ENCODE measurements around the gene STIMATE.

The STIMATE gene

GRCh38 chr3:52796411-52796810, 100.9 kb downstream of the STIMATE start:
- DNase-seq (ENCODE audit: low spot score) = no peak
- no peak for TF ChIP-seq CTCF (IDR thresholded peaks at IDR 0.05; ENCODE audit: borderline replicate concordance, control extremely low read depth, extremely low read depth, insufficient read depth, missing control alignments)
- in situ Hi-C loops (cut with MboI; ENCODE audit: low sequenced_read_pairs, unreplicated experiment) = no loop called here

- no peak for TF ChIP-seq CTCF (IDR thresholded peaks at IDR 0.05; ENCODE audit: borderline replicate concordance, control extremely low read depth, extremely low read depth, insufficient read depth, missing control alignments)
- no peak for DNase-seq (ENCODE audit: low spot score)
- in situ Hi-C loops (cut with MboI; ENCODE audit: low sequenced_read_pairs, unreplicated experiment) = no loop called here
These were observed 101.9 kb downstream of the STIMATE start for GRCh38 chr3:52795298-52795900.

GRCh38 chr3:52794612-52795099, 102.7 kb downstream of the STIMATE start, which contains the start of gene ITIH3:
Gene ITIH3 (plus strand): TSS chr3:52794796. CDS start chr3:52794804, 8 bp downstream.
- in situ Hi-C loops (cut with MboI; ENCODE audit: low sequenced_read_pairs, unreplicated experiment) = no loop called here
- DNase-seq (ENCODE audit: low spot score) = no peak
- no peak for TF ChIP-seq CTCF (IDR thresholded peaks at IDR 0.05; ENCODE audit: borderline replicate concordance, control extremely low read depth, extremely low read depth, insufficient read depth, missing control alignments)

GRCh38 chr3:52793702-52794611, 103.4 kb downstream of the STIMATE start:
- in situ Hi-C loops (cut with MboI; ENCODE audit: low sequenced_read_pairs, unreplicated experiment) = no loop called here
- DNase-seq (ENCODE audit: low spot score) = no peak
- TF ChIP-seq CTCF (IDR thresholded peaks at IDR 0.05; ENCODE audit: borderline replicate concordance, control extremely low read depth, extremely low read depth, insufficient read depth, missing control alignments) = no peak

- TF ChIP-seq CTCF (IDR thresholded peaks at IDR 0.05; ENCODE audit: borderline replicate concordance, control extremely low read depth, extremely low read depth, insufficient read depth, missing control alignments) = no peak
- DNase-seq (ENCODE audit: low spot score) = no peak
- in situ Hi-C loops (cut with MboI; ENCODE audit: low sequenced_read_pairs, unreplicated experiment) = no loop called here
These were observed 104.2 kb downstream of the STIMATE start for GRCh38 chr3:52792961-52793695.

GRCh38 chr3:52792413-52792812, 104.9 kb downstream of the STIMATE start:
- DNase-seq (ENCODE audit: low spot score) = no peak
- in situ Hi-C loops (cut with MboI; ENCODE audit: low sequenced_read_pairs, unreplicated experiment) = no loop called here
- TF ChIP-seq CTCF (IDR thresholded peaks at IDR 0.05; ENCODE audit: borderline replicate concordance, control extremely low read depth, extremely low read depth, insufficient read depth, missing control alignments) = no peak
